Measurements from ENCODE around the gene CCDC107.
A peak's percentile ranks its signal among the peaks of the same experiment; 100 is the strongest.

CCDC107 gene

DNA sequence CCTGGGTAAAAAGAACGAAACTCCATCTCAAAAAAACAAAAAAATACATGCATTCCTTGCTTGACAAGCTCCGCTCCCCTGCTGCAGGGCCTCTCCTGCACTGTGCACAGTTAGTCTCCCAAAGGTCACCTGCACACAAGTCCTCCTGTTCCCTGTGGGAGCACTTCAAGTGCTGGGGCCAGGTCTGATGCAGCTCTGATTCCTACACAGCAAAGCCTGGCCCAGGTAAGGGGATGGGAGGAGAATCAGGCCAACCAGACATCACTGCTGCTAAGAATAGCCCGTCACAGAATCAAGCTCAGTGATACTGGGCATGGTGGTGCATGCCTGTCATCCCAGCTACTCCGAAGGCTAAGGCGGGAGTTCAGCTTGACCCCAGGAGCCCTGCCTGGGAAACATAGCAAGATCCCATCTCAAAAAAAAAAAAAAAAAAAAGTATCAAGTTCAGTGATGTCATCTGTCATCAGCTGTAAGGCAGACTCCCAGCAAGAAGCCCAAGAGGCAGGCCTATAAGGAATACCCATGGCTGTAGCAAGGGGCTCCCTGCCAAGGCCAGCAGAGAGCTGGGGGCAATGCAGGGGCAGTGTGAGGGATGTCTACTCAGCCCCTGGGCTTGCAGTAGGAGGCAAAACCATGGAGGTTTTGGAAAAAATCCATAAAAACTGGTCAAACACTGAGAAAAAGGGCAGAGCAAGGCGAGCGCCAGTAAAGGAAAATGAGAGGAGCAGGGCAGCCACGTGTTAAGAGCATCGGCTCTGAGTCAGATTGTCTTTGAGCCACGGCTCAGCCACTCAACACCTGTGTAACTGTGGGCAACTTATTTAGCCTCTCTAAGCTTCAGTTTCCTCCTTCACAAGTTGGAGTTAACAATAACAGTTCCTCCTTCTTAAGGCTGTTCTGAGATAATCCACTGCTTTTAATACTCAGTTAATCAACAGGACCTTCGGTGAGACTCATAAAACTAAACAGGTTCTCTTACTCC, 28.4 kb downstream of the CCDC107 start:
- no peak for DNase-seq

DNA sequence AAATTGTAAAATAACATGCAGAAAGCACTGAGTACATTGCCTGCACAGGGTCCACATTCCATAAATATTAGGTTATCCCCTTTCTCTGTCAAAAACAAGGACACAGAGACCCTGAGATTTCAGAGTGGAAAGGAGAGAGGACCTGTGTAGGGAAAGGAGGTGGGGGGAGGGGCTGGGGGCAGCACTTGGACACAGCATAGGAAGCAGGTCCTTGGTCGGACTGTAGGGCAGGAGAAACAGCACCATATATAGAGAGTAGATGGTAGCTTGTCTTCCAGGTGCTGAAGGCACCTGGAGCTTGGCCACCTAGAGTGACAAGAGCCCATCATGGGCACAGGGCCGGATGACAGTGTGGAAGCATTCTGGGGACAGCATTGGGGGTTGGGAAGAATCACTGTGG, 29.2 kb downstream of the CCDC107 start:
- DNase-seq = no peak

- no peak for DNase-seq
Observed at GRCh38 chr9:35687972-35688557, 30.0 kb downstream of the CCDC107 start.

DNA sequence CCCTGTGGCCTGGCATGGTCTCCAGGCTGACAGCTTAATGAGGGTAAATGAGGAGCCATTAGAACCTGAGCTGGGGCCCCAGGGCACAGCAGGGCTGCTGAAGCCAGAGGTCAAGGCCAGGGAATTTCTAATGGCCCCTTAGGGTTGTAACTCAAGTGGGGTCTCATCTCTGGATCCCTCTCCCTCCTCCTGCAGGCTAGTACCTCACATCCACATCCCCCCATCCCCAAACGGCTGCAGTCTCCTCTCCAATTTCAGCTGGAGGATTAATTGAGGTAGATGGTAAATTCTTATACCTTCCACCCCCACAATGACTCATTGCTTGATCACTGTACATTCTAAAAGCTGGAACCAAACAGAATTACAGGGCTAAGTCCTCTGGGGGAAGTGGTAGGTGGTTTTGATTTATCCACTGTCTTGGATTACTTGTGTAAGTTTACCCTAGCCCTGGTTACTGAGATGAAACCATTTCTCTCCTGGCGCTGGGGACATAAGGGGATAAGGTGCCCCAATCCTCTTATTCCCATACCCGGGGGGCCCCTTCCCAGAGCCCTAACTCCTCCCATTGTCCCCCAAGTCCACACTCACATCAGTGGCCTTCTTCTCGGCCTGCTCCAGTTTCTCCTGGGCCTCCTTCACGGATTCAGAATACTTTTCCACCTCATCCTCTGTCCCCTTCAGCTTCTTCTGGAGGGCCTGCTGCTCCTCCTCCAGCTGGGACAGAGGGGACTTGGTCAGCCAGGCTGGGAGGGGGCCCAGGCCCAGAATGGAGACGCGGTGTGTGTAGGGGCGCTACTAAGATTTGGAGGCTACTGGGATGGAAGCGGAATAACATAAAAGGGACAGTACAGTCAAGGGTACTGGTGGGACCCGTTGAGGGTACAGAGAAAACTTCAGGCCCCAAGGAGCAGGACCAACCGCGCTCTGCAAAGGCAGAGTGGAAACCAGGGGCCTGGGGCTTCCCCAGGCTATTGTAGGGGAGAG, 30.8 kb downstream of the CCDC107 start:
- no peak for DNase-seq

DNA sequence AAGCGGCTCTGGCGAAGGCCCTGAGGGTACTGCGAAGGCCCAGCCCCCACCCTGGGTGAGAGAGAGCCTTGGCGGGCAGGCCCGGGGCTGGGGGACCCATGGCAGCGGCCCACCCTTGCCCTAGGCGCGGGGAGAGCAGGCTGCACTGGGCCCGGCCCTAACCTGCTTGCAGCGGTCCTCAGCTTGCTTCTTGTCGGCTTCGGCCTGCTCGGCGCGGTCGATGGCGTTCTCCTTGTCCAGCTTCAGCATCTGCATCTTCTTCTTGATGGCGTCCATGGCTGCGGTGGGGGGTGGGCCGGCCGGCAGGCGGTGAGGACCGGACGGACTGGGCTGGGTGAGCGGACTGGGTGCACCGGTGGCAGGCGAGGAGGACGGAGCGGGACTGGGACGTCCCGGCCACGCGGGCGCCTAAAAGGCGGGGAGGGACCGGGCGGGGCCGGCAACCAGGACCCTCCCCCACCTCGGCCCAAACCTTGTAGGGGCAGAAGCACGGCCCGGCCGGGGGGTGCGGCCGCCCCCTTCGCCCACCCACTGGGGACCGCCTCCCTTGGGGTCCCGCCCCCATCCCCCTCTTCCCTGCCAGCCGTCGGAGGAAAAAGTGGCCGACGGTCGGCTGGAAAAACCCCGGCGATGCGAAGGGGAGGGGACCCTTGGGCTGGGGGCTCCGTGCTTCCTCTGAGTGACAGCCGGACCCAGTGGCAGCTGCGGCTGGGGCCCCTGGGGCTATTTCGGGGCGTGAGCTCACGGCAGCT, 31.6 kb downstream of the CCDC107 start, which contains the start of gene TPM2:
Gene TPM2, minus strand, starts transcription at position 384 of the 752 bp plus-strand sequence. Its CDS starts 108 bp downstream, at position 276.
- no peak for DNase-seq

- DNase-seq = no peak
Observed at GRCh38 chr9:35690294-35690613, 32.2 kb downstream of the CCDC107 start.

DNA sequence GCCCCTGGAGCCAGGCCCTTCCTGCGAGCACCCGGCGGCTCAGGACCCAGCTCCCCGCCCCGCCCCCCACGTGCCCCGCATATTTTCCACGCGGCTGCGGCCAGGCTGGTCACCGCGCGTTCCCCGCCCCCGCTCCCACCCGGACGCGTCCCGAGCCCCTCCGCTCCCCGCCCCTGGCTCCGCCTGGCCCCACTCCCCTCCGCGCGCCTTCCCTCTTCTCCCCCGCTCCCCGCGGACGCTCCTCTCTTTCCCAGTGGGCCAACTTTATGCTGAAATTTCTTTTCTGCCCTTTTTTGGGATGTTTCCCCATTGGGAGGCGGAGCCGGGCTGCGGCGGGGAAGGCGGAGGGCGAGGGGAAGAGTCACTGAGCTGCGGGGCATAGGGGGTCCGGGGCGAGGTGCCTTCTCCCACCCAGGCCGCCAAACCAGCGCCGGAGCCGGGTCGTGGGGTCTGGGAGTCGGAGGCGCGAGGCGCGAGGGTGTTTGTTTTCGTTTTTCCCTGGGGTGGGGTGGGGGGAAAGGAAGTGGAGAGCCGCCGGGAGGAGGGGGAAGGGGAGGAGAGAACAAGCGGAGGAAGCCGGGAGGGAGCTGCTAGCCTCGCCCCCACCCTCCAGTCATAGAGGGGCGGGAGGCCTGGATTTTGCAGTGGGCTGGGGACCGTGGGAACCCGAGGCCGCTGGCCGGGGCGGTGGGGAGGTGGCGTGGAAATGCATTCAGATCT, 32.7 kb downstream of the CCDC107 start:
- peak; percentile 35 for DNase-seq

DNA sequence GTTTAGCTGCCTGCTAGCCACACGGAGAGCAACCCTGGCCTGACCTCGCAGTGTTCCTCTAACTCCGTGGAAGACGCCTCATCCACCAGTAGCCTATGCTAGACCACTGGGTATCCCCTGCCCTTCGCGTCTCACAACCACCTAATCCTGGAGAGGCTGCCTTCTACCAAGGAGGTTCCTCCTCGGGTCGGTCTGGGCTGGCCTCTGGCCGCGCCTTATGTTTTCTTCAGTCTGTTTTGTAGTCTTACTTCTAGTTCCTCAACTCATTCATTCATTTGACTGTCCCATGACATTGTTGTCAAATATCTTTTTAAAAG, 33.2 kb downstream of the CCDC107 start:
- no peak for DNase-seq

DNA sequence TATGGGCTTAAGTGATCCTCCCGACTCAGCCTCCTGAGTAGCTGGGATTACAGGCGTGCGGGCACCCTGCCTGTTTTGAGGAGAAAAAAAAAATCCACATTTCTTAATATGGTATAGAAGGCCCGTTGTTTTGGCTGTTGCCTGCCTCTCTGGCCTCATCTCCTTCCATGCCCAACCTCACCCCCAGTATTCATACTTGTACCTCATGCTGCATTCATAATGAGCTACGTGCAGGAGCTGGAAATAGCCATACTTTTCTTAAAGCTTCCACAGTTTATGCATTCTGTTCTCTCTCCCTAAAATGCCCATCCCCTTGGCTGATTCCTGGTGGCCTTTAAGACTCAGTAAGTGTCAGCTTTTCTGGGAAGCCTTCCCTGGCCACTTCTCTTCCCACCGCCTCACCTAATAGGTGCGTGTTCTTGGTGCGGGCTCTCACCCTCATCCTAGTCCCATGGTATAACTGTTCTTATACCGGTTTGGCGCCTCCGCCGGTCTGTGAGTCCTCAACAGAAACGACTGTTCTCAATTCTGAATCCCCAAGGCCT, 33.7 kb downstream of the CCDC107 start:
- DNase-seq = no peak

DNA sequence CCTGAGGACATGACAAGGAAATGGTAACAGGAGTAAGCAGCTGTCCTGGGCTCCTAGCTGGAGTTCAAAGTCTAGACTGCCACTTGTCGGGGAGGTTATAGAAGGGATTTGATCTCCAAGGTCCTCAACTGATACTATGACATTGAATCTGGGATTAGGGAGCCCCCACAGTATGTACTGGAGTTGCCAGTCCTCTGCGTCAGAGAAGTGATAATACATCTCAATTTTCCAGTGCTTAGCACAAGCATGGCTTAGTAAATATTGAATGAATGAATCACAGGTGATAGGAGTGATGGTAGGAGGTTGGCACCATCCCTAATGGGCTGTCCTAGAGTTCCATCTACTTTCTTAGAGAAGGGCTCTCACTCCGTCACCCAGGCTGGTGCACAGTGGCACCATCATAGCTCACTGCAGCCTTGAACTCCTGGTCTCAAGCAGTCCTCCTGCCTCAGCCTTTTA, 37.9 kb downstream of the CCDC107 start:
- no peak for DNase-seq

DNA sequence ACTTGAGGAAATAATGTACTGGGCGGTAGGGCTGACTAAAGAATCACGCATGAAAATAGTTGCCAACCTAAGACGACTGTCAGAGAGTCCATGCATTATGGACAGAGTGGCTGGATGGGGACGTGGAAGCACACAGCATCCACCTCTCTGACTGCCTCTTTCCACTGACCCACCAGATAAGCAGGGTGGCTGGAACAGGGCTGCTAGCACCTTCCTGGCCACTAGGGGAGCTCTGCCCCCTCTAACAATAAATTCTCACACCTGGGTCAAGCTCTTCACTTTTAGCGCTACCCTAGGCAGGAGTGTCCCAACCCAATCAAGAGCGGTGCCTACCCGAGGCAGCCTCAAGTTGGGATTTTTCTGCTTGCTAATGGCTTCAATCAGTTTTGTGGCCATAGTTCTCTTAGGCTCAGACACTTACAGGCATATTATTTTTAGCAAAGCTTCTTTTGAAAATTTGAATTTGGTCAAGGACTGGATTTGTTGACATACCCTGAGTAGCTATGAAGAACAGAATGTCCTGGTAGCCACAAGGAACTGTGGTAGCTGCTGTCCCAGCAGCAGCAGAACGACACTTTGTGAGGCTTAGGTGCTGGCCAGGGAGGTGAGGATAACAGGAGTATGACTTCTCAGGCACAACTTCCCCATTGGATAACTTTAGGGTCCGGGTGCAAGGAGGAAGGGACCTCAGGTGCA, 38.6 kb downstream of the CCDC107 start:
- DNase-seq = peak; percentile 40

- no peak for DNase-seq
Observed at GRCh38 chr9:35697486-35697885, 39.4 kb downstream of the CCDC107 start.

GRCh38 chr9:35698231-35698630, 40.1 kb downstream of the CCDC107 start:
- DNase-seq = no peak

- no peak for DNase-seq
Observed at GRCh38 chr9:35700031-35700430, 41.9 kb downstream of the CCDC107 start.

GRCh38 chr9:35700942-35701341, 42.9 kb downstream of the CCDC107 start:
- no peak for DNase-seq

GRCh38 chr9:35702696-35703095, 44.6 kb downstream of the CCDC107 start:
- DNase-seq = no peak

GRCh38 chr9:35703906-35704672, 46.0 kb downstream of the CCDC107 start:
- no peak for DNase-seq

GRCh38 chr9:35705372-35705771, 47.3 kb downstream of the CCDC107 start:
- DNase-seq = no peak

- DNase-seq = no peak
Observed at GRCh38 chr9:35705836-35706430, 47.8 kb downstream of the CCDC107 start.

DNA sequence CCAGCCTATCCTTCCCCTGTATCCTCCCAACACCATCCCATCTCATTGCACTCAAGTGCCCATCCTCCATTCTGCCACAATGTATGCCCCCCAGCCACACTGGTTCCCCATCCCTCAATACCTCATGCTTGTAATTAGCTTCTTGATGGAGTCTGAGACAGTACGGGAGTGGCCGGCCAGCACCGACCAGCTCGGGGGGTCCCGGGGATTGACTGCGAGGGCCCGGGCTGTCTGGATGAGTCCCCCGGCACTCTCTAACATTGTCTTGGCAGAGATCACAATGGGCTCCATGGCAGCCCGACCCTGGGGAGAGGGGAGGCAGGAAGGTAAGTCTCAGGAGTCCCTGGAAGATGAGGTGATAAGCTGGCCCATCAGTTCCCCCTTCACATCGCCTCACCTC, 48.9 kb downstream of the CCDC107 start:
- no peak for DNase-seq

Measured in stimulated activated CD4-positive, alpha-beta T cell treated with anti-CD3 and anti-CD28 coated beads, Interleukin-12 subunit alpha, Interleukin-12 subunit beta, amount 100 ng/mL, for 4 hours (primary cell).